ENCODE measurements around the gene CNGA2.

CNGA2 gene

GRCh38 chrX:151697522-151697921, 37.0 kb upstream of the CNGA2 start:
- H3K27me3 ChIP-seq (ENCODE audit: insufficient read depth, low read depth): no peaks in the 10 kb centered on the region
- H4K20me1 ChIP-seq (ENCODE audit: insufficient read depth): no peaks in the 10 kb centered on the region
- no peak overlapping the region for H3K27ac ChIP-seq
- TF ChIP-seq CTCF (conservative IDR thresholded peaks at IDR 0.05; ENCODE audit: low read depth, low read length): no peak
- H3K36me3 ChIP-seq (ENCODE audit: insufficient read depth): no peaks in the 10 kb centered on the region
- no peak overlapping the region for H3K4me3 ChIP-seq (IDR thresholded peaks at IDR 0.05; ENCODE audit: insufficient read depth, low read depth, low read length)
- no peaks in the 10 kb centered on the region for H3K4me1 ChIP-seq (ENCODE audit: low read depth, poor library complexity, severe bottlenecking)
- no peak overlapping the region for H3K4me2 ChIP-seq
- H3K79me2 ChIP-seq (ENCODE audit: insufficient read depth, low read depth): no peaks in the 10 kb centered on the region
- H3K9ac ChIP-seq: no peak overlapping the region
- no peak overlapping the region for H2AFZ ChIP-seq (ENCODE audit: low read depth)

GRCh38 chrX:151698485-151698884, 36.1 kb upstream of the CNGA2 start:
- no peaks in the 10 kb centered on the region for H3K36me3 ChIP-seq (ENCODE audit: insufficient read depth)
- no peaks in the 10 kb centered on the region for H3K4me1 ChIP-seq (ENCODE audit: low read depth, poor library complexity, severe bottlenecking)
- no peak overlapping the region for H3K9ac ChIP-seq
- no peaks in the 10 kb centered on the region for H3K79me2 ChIP-seq (ENCODE audit: insufficient read depth, low read depth)
- no peaks in the 10 kb centered on the region for H4K20me1 ChIP-seq (ENCODE audit: insufficient read depth)
- no peak overlapping the region for H2AFZ ChIP-seq (ENCODE audit: low read depth)
- no peak overlapping the region for H3K4me2 ChIP-seq
- no peaks in the 10 kb centered on the region for H3K27me3 ChIP-seq (ENCODE audit: insufficient read depth, low read depth)
- no peak overlapping the region for H3K27ac ChIP-seq
- no peak overlapping the region for H3K4me3 ChIP-seq (IDR thresholded peaks at IDR 0.05; ENCODE audit: insufficient read depth, low read depth, low read length)
- no peak for TF ChIP-seq CTCF (conservative IDR thresholded peaks at IDR 0.05; ENCODE audit: low read depth, low read length)

GRCh38 chrX:151699746-151700145, 34.8 kb upstream of the CNGA2 start:
- H3K4me1 ChIP-seq (ENCODE audit: low read depth, poor library complexity, severe bottlenecking): no peaks in the 10 kb centered on the region
- H3K79me2 ChIP-seq (ENCODE audit: insufficient read depth, low read depth): no peaks in the 10 kb centered on the region
- H3K9ac ChIP-seq: no peak overlapping the region
- H3K4me2 ChIP-seq: no peak overlapping the region
- no peaks in the 10 kb centered on the region for H4K20me1 ChIP-seq (ENCODE audit: insufficient read depth)
- no peaks in the 10 kb centered on the region for H3K27me3 ChIP-seq (ENCODE audit: insufficient read depth, low read depth)
- H3K4me3 ChIP-seq (IDR thresholded peaks at IDR 0.05; ENCODE audit: insufficient read depth, low read depth, low read length): no peak overlapping the region
- TF ChIP-seq CTCF (conservative IDR thresholded peaks at IDR 0.05; ENCODE audit: low read depth, low read length): no peak
- no peak overlapping the region for H3K27ac ChIP-seq
- H3K36me3 ChIP-seq (ENCODE audit: insufficient read depth): no peaks in the 10 kb centered on the region
- no peak overlapping the region for H2AFZ ChIP-seq (ENCODE audit: low read depth)

- Histone ChIP-seq H3K27ac (no peak overlapping the region), H3K79me2 (ENCODE audit: insufficient read depth, low read depth) (no peaks in the 10 kb centered on the region), H4K20me1 (ENCODE audit: insufficient read depth) (no peaks in the 10 kb centered on the region), H3K4me2 (no peak overlapping the region), H3K4me1 (ENCODE audit: low read depth, poor library complexity, severe bottlenecking) (no peaks in the 10 kb centered on the region), H3K27me3 (ENCODE audit: insufficient read depth, low read depth) (no peaks in the 10 kb centered on the region), H3K4me3 (IDR thresholded peaks at IDR 0.05; ENCODE audit: insufficient read depth, low read depth, low read length) (no peak overlapping the region), H2AFZ (ENCODE audit: low read depth) (no peak overlapping the region), H3K36me3 (ENCODE audit: insufficient read depth) (no peaks in the 10 kb centered on the region), H3K9ac (no peak overlapping the region)
- TF ChIP-seq CTCF (conservative IDR thresholded peaks at IDR 0.05; ENCODE audit: low read depth, low read length): no peak
Observed at GRCh38 chrX:151700581-151700980, 34.0 kb upstream of the CNGA2 start.

- H3K79me2 ChIP-seq (ENCODE audit: insufficient read depth, low read depth): no peaks in the 10 kb centered on the region
- no peaks in the 10 kb centered on the region for H3K36me3 ChIP-seq (ENCODE audit: insufficient read depth)
- no peak overlapping the region for H3K27ac ChIP-seq
- no peaks in the 10 kb centered on the region for H3K4me1 ChIP-seq (ENCODE audit: low read depth, poor library complexity, severe bottlenecking)
- H3K27me3 ChIP-seq (ENCODE audit: insufficient read depth, low read depth): no peaks in the 10 kb centered on the region
- no peak overlapping the region for H3K9ac ChIP-seq
- no peak overlapping the region for H2AFZ ChIP-seq (ENCODE audit: low read depth)
- TF ChIP-seq CTCF (conservative IDR thresholded peaks at IDR 0.05; ENCODE audit: low read depth, low read length): no peak
- no peak overlapping the region for H3K4me2 ChIP-seq
- H3K4me3 ChIP-seq (IDR thresholded peaks at IDR 0.05; ENCODE audit: insufficient read depth, low read depth, low read length): no peak overlapping the region
- H4K20me1 ChIP-seq (ENCODE audit: insufficient read depth): no peaks in the 10 kb centered on the region
Observed at GRCh38 chrX:151701071-151701470, 33.5 kb upstream of the CNGA2 start.
